GM12801 (cell line): ENCODE data around the gene CLEC4A.

Experiments
- CTCF ChIP-seq: IDR thresholded peaks from one replicate; pipeline ENCODE4 v1.5.1; 2011; ENCODE audit warnings: control low read depth; ENCODE audit not compliant: insufficient read length; ENCODE audit errors: extremely low read depth

Gene CLEC4A

GRCh38 chr12:8081251-8081920 is 42.0 kb upstream of the CLEC4A start:
- TF ChIP-seq CTCF, result no peak

DNA sequence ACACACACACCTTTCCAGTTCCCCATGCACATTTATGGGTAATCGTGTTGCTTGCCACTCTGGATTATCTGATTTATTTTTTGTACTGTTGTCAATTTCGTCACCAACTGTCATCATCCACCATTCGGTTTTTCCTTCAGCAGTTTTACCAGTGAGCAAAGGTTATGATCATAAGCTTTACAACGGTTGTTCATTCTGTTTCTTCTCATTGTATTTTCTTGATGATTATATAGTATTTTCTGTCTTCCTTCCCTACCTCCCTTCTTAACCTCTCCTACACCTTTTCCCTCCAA is 40.7 kb upstream of the CLEC4A start:
- TF ChIP-seq CTCF, result no peak

GRCh38 chr12:8087666-8088065 is 35.8 kb upstream of the CLEC4A start:
- TF ChIP-seq CTCF, result no peak

GRCh38 chr12:8088574-8088973 is 34.8 kb upstream of the CLEC4A start:
- TF ChIP-seq CTCF, result no peak

GRCh38 chr12:8089716-8090115 is 33.7 kb upstream of the CLEC4A start:
- no peak for TF ChIP-seq CTCF

- TF ChIP-seq CTCF, result no peak
These were observed 30.1 kb upstream of the CLEC4A start for GRCh38 chr12:8093291-8093690.

DNA sequence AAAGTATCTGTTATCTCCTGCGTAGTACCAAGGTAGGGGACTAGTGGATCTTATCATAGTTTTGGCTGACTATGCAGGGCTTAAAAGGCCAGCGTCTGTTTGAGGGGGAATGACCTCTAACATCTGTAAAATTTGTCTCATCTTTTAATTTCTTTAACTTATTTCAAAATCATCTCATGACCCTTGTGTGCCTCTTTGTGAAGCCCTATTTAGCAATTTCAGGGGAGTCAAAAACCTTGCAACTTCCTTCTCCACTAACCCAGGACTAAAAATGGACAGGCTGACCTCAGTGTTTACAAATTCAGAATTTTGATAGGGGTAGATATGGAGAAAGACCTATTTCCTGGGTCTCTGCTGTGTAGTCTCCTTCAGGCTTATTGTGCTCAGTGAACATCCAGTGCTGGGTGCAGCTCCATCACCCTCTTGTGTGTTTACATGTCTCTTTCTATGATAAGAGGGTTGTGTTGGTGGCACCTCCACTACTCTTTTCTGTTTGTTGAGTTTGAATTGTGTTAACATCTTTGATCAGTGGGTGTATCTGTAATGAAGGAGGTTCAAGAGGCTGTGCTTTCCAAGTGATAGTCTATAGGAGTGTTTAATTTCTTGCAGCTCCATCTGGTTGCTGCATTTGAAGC is 27.0 kb upstream of the CLEC4A start:
- TF ChIP-seq CTCF, result no peak
